ENCODE measurements around the gene PLAC1. TPM values are rescaled to one million over a fixed set of nuclear protein-coding genes. Genes with fewer than 3 reads are reported as not detected.

PLAC1 gene
- total and polyA plus RNA-seq, 8 donors = 0.07 TPM; not detected in 7

- Histone ChIP-seq H3K4me1 (peaks cover 0 to 3% (median 0%) of the 10 kb centered on the region in 3 donors), H3K36me3 (no peaks in the 10 kb centered on the region), H3K9me3 (no peaks in the 10 kb centered on the region), H3K27ac (no peak overlapping the region), H3K4me3 (peak overlapping the region in 2 of 4 donors; percentile 14 to 38), H3K27me3 (peaks cover 0 to 56% (median 11%) of the 10 kb centered on the region in 4 donors)
- 6 to 20% methylated on average over 48 to 52 of the region's 52 CpGs for WGBS, 2 donors
- TF ChIP-seq CTCF (IDR thresholded peaks at IDR 0.05) = no peak
- DNase-seq = peak in 2 of 6 donors; percentile 70 to 80
- no peak for FAIRE-seq
- ATAC-seq = peak in 3 of 4 donors; percentile 31 to 39 (median 33)
- intact Hi-C loops (cut with DNase I) = no loop called here
Observed at GRCh38 chrX:134544513-134545151, 113.6 kb downstream of the PLAC1 start.

GRCh38 chrX:134544135-134544512 lies 114.1 kb downstream of the PLAC1 start:
- no peak overlapping the region for H3K27ac ChIP-seq

GRCh38 chrX:134543288-134543687 lies 115.0 kb downstream of the PLAC1 start:
- Histone ChIP-seq H3K4me3 (no peak overlapping the region), H3K27ac (no peak overlapping the region), H3K27me3 (peaks cover 0 to 54% (median 9%) of the 10 kb centered on the region in 4 donors), H3K4me1 (peaks cover 0 to 3% (median 0%) of the 10 kb centered on the region in 3 donors), H3K36me3 (no peaks in the 10 kb centered on the region), H3K9me3 (no peaks in the 10 kb centered on the region)
- ATAC-seq (peak in 3 of 4 donors; percentile 19 to 35 (median 20)), FAIRE-seq (no peak), DNase-seq (no peak)
- WGBS, 2 donors = 26 to 44% methylated on average over 3 of the region's 3 CpGs
- intact Hi-C loops (cut with DNase I) = no loop called here
- no peak for TF ChIP-seq CTCF (IDR thresholded peaks at IDR 0.05)

More at GRCh38 chrX:134544135-134544512, 114.1 kb downstream of the PLAC1 start:
- TF ChIP-seq CTCF (IDR thresholded peaks at IDR 0.05) = no peak
- ATAC-seq = no peak
- DNase-seq = no peak
- WGBS, 2 donors = 42 to 49% methylated on average over 6 of the region's 6 CpGs
- Histone ChIP-seq H3K4me3 (no peak overlapping the region), H3K9me3 (no peaks in the 10 kb centered on the region), H3K4me1 (peaks cover 0 to 3% (median 0%) of the 10 kb centered on the region in 3 donors), H3K27me3 (peaks cover 0 to 56% (median 11%) of the 10 kb centered on the region in 4 donors), H3K36me3 (no peaks in the 10 kb centered on the region)
- no peak for FAIRE-seq
- intact Hi-C loops (cut with DNase I) = no loop called here

GRCh38 chrX:134542485-134542884 lies 115.8 kb downstream of the PLAC1 start:
- peaks cover 0 to under 1% (median 0%) of the 10 kb centered on the region in 3 donors for H3K4me1 ChIP-seq
- peak in 3 of 4 donors; percentile 47 to 72 (median 63) for ATAC-seq
- peaks cover 0 to 46% (median 6%) of the 10 kb centered on the region in 4 donors for H3K27me3 ChIP-seq
- no peak for DNase-seq
- no peak for TF ChIP-seq CTCF (IDR thresholded peaks at IDR 0.05)
- no peak for FAIRE-seq
- no peak overlapping the region for H3K4me3 ChIP-seq
- WGBS, 2 donors = 45 to 55% methylated on average over 2 of the region's 2 CpGs
- H3K9me3 ChIP-seq = no peaks in the 10 kb centered on the region
- intact Hi-C loops (cut with DNase I) = no loop called here
- no peaks in the 10 kb centered on the region for H3K36me3 ChIP-seq
- H3K27ac ChIP-seq = no peak overlapping the region

GRCh38 chrX:134541906-134542305 lies 116.4 kb downstream of the PLAC1 start:
- Histone ChIP-seq H3K9me3 (no peaks in the 10 kb centered on the region), H3K4me3 (no peak overlapping the region), H3K4me1 (peaks cover 0 to 3% (median 0%) of the 10 kb centered on the region in 3 donors), H3K36me3 (no peaks in the 10 kb centered on the region), H3K27ac (no peak overlapping the region), H3K27me3 (peaks cover 0 to 41% (median 3%) of the 10 kb centered on the region in 4 donors)
- 68 to 78% methylated on average over 3 of the region's 3 CpGs for WGBS, 2 donors
- FAIRE-seq (no peak), ATAC-seq (no peak), DNase-seq (no peak)
- intact Hi-C loops (cut with DNase I) = no loop called here
- no peak for TF ChIP-seq CTCF (IDR thresholded peaks at IDR 0.05)
